Right lobe of liver (tissue), 6 donors: Measurements from ENCODE around the gene INPP4B. TPM values are rescaled to one million over a fixed set of nuclear protein-coding genes. Genes with fewer than 3 reads are reported as not detected.

Experiments used
- ATAC-seq, 4 donors: fragments of 200-7000 bp; cut with Tn5 transposase; one replicate each; pipeline ENCODE4 v1.9.1; 2020; ENCODE audit warnings: mild to moderate bottlenecking in 4 of 4, moderate library complexity in 4 of 4
- DNase-seq, 3 donors: peaks; one replicate each; pipeline ENCODE4 v3.0.0-alpha.2; 2020
- H3K27ac ChIP-seq, 3 donors: fragments of 200-600 bp; one replicate each; pipeline ENCODE4 v1.8.0; 2022
- H3K27me3 ChIP-seq, 2 donors: fragments of 200-600 bp; one replicate each; pipeline ENCODE4 v1.8.0; 2022
- H3K36me3 ChIP-seq, 4 donors: fragments of 200-600 bp; sonication (generic) in 1 of 4; one replicate each; pipeline versions ENCODE4 v1.5.1 to v1.8.0; 2017 to 2022; ENCODE audit warnings: control low read depth in 1 of 4
- H3K4me1 ChIP-seq, 4 donors: fragments of 200-600 bp; sonication (generic) in 1 of 4; one replicate each; pipeline versions ENCODE4 v1.5.1 to v1.8.0; 2017 to 2022; ENCODE audit warnings: control low read depth in 1 of 4
- H3K4me3 ChIP-seq, 3 donors: fragments of 200-600 bp; one replicate each; pipeline ENCODE4 v1.8.0; 2022
- H3K9me3 ChIP-seq, 4 donors: fragments of 200-600 bp; sonication (generic) in 1 of 4; one replicate each; pipeline versions ENCODE4 v1.5.1 to v1.8.0; 2017 to 2022; ENCODE audit warnings: control low read depth in 1 of 4
- POLR2A ChIP-seq: fragments of 450-650 bp; IDR thresholded peaks from one replicate; pipeline ENCODE4 v1.6.1; 2017; ENCODE audit warnings: antibody characterized with exemption, mild to moderate bottlenecking
- WGBS: methylation state at CpG from one replicate; pipeline ENCODE4 v1.1.6; 2018; ENCODE audit warnings: low coverage, low lambda C conversion rate; ENCODE audit not compliant: insufficient coverage; ENCODE audit errors: missing lambda C conversion rate; 5-methylcytosine and 5-hydroxymethylcytosine counted together
- intact Hi-C, 2 donors: fragments of 100-400 bp; cut with DNase I; formaldehyde crosslinking; loops; one replicate each; pipeline versions ENCODE4 v1.11.2 to v1.14.1; 2022
- total RNA-seq, 6 experiments: library from RNA; depleted of rRNA in 2 of 6; stranded (reverse); fragments of >200 nt in 2 of 6; fragmentation: NEBNext Ultra II Directional in 3 of 6; extraction: Animal tissue kit (Norgen Biotek cat#: 25700) in 3 of 6; gene quantifications; one replicate each; pipeline versions ENCODE4 v1.1.0 to v1.2.4, GENCODE V29; 2016 to 2023
- TF ChIP-seq, protein P1 (sequence below), 4 donors: fragments of 200-600 bp in 3 of 4; fragments of 450-650 bp in 1 of 4; IDR thresholded peaks; one replicate each; pipeline versions ENCODE4 v1.5.1 to v1.8.0; 2016 to 2022; ENCODE audit warnings: antibody characterized with exemption in 4 of 4, mild to moderate bottlenecking in 2 of 4
- donor health status: DM: no; HTN: yes; CAD: no.
- donor health status: DM: no; HTN: no; CAD: no.
- donor health status: DM: no; HTN: no; CAD: no.
- donor health status: DM: no; HTN: yes; CAD: no.
- donor health status: DM: no; HTN: yes; CAD: no.

Gene INPP4B
- total RNA-seq, 6 experiments from 2014 or later = 0.73 to 5.0 (median 1.6) TPM

DNA sequence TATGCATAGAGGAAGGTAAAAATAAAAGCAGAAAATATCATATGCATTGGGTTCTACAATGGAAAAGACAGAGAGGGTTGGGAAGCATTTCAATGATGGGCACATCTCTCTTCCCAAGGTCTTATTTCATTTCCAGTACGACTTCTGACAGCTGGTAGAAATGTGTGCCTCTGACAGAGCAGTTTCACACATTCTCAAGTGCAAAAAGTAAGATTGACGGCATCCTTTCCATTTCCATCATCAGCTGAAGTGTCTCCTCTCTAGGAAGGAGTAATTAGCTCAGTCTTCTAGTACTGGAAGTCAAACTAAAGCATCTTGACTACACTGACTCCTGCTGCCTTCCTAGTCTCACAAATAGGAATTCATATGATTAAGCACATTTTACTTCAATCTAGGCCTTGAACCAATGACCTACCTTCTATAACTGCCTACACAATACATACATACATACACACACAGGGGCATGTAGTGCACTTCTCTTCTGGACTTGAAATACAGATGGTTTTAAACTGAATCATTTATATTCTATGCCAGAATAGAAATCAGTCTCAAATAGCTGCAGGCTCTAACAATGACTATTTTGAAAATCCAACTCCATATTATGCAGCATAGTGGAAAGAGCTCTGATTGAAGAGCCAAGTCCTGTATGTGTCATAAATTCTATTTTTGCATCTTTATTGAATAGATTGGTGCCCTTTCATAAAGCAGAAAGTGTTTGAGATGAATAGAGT is 473.4 kb downstream of the INPP4B start:
- TF ChIP-seq, protein P1, sequence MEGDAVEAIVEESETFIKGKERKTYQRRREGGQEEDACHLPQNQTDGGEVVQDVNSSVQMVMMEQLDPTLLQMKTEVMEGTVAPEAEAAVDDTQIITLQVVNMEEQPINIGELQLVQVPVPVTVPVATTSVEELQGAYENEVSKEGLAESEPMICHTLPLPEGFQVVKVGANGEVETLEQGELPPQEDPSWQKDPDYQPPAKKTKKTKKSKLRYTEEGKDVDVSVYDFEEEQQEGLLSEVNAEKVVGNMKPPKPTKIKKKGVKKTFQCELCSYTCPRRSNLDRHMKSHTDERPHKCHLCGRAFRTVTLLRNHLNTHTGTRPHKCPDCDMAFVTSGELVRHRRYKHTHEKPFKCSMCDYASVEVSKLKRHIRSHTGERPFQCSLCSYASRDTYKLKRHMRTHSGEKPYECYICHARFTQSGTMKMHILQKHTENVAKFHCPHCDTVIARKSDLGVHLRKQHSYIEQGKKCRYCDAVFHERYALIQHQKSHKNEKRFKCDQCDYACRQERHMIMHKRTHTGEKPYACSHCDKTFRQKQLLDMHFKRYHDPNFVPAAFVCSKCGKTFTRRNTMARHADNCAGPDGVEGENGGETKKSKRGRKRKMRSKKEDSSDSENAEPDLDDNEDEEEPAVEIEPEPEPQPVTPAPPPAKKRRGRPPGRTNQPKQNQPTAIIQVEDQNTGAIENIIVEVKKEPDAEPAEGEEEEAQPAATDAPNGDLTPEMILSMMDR (IDR thresholded peaks at IDR 0.05) = no peak
- TF ChIP-seq POLR2A = no peak
- ATAC-seq = no peak
- Histone ChIP-seq H3K36me3 (no peaks in the 10 kb centered on the region), H3K4me3 (no peak overlapping the region), H3K27ac (no peak overlapping the region), H3K27me3 (no peaks in the 10 kb centered on the region), H3K4me1 (no peaks in the 10 kb centered on the region), H3K9me3 (no peaks in the 10 kb centered on the region)
- 59% methylated on average over 2 of the region's 2 CpGs for WGBS
- intact Hi-C loops = no loop called here
- DNase-seq = no peak

DNA sequence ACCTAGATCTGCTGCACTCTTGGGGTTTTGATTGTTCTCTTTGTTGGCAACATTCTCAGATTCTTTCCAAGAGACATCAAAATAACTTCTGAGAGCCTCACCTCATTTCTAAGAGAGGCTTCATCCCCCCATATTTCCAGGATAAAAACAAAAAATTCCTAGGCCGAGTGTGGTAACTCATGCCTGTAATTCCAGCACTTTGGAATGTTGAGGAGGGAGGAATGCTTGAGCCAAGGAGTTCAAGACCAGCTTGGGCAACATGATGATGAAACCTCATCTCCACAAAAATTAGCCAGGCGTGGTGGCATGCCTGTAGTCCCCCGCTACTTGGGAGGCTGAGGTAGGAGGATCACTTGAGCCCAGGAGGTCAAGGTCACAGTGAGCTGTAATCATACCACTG is 477.0 kb downstream of the INPP4B start:
- intact Hi-C loops = no loop called here
- Histone ChIP-seq H3K27ac (no peak overlapping the region), H3K4me3 (no peak overlapping the region), H3K36me3 (no peaks in the 10 kb centered on the region), H3K27me3 (no peaks in the 10 kb centered on the region), H3K4me1 (no peaks in the 10 kb centered on the region), H3K9me3 (no peaks in the 10 kb centered on the region)
- WGBS = 83% methylated on average over 3 of the region's 3 CpGs
- TF ChIP-seq, protein P1 (IDR thresholded peaks at IDR 0.05) = no peak
- no peak for TF ChIP-seq POLR2A
- DNase-seq (no peak), ATAC-seq (no peak)

DNA sequence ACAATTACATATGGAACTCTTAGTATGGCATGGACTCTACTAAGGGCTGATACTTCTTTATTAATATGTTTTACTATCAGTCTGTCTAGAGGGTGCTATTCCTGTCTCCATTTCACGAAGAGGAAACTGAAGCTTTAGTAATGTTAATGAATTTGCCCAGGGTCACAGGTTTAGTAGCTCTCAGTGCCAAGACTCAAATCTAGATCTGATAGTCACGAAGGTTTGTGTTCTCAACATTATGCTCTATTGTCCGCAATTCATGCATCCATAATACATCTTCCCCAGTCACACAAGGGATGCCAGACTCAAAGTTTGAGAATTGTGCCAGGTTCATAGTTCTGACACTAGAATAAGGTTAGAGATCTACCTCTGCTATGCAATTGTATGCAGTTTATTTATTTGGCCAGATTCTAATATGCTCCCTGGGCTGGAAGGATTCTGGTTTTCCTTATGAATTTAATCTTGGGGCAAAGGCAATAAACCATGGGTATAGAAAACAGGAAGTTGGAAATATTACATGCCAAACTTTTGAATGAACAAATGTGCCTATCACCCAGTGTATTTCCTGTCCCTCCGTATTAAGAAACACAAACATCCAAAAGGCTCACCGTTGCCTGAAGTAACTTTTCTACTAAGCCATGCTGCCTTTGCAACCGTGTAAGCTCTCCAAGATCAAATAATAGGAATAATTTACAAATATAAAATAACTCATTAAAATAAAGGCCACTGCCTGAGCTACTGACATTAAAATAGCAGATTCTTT is 478.5 kb downstream of the INPP4B start:
- Histone ChIP-seq H3K9me3 (no peaks in the 10 kb centered on the region), H3K27ac (no peak overlapping the region), H3K36me3 (no peaks in the 10 kb centered on the region), H3K4me3 (no peak overlapping the region), H3K27me3 (no peaks in the 10 kb centered on the region), H3K4me1 (no peaks in the 10 kb centered on the region)
- intact Hi-C loops = no loop called here
- TF ChIP-seq, protein P1 (IDR thresholded peaks at IDR 0.05) = no peak
- TF ChIP-seq POLR2A = no peak
- WGBS = 32% methylated on average over 6 of the region's 6 CpGs
- DNase-seq (no peak), ATAC-seq (no peak)

DNA sequence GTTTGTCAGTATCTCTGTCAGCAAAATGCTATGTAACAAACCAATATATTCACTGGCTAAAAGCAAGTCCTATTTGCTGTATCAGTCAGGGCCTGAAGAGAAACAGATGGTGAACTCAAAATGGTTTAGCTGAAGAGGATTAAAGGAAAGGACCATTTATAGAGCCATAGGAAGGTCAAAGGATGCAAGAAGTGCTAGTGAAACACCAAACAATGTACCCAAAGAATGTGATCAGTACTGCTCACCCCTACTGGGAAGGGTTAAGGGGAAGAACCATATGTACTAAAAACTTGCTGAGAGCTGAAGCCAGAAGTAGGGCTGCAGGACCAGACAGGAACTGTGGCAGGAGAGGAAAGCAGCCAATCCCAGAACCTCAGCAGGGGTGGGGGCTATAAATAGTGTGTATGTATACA is 479.3 kb downstream of the INPP4B start:
- TF ChIP-seq POLR2A = no peak
- TF ChIP-seq, protein P1 (IDR thresholded peaks at IDR 0.05) = no peak
- Histone ChIP-seq H3K4me1 (no peaks in the 10 kb centered on the region), H3K9me3 (no peaks in the 10 kb centered on the region), H3K27ac (no peak overlapping the region), H3K27me3 (no peaks in the 10 kb centered on the region), H3K4me3 (no peak overlapping the region), H3K36me3 (no peaks in the 10 kb centered on the region)
- DNase-seq = no peak
- intact Hi-C loops = no loop called here
- no peak for ATAC-seq
